GM21529 (cell line): ENCODE results near the gene PGA5.
"Not testable (repeated sequence)": the region's sequence is repeated elsewhere in the genome, so short reads cannot be mapped to it uniquely, and the experiment has no call there.

ENCODE experiments used
- ATAC-seq: cut with Tn5 transposase; IDR thresholded peaks from one replicate; pipeline ENCODE4 v1.9.1; 2021; ENCODE audit not compliant: unreplicated experiment

The PGA5 gene

GRCh38 chr11:61240875-61241274 is at the start of gene PGA5:
TSS of gene PGA5 (plus strand) at chr11:61241175. CDS start at chr11:61241227, 52 bp downstream.
- not testable (repeated sequence) for ATAC-seq

- no peak for ATAC-seq
Observed at GRCh38 chr11:61193596-61193995, 47.4 kb upstream of the PGA5 start.

- ATAC-seq = no peak
Observed at GRCh38 chr11:61194169-61194671, 46.8 kb upstream of the PGA5 start.

GRCh38 chr11:61194981-61195695 is 45.8 kb upstream of the PGA5 start:
- ATAC-seq = no peak

- no peak for ATAC-seq
Observed at GRCh38 chr11:61195719-61196118, 45.3 kb upstream of the PGA5 start.

GRCh38 chr11:61198361-61198760 is 42.6 kb upstream of the PGA5 start:
- no peak for ATAC-seq

- ATAC-seq = no peak
Observed at GRCh38 chr11:61198948-61199523, 41.9 kb upstream of the PGA5 start.

GRCh38 chr11:61201476-61201875 is 39.5 kb upstream of the PGA5 start:
- no peak for ATAC-seq

- ATAC-seq = not testable (repeated sequence)
Observed at GRCh38 chr11:61202950-61203746, 37.8 kb upstream of the PGA5 start, which contains the start of gene PGA3. TSS of gene PGA3 (plus strand) at chr11:61203515. CDS start at chr11:61203565, 50 bp downstream.

- not testable (repeated sequence) for ATAC-seq
Observed at GRCh38 chr11:61203873-61204272, 37.1 kb upstream of the PGA5 start.

GRCh38 chr11:61204502-61205059 is 36.4 kb upstream of the PGA5 start:
- not testable (repeated sequence) for ATAC-seq

GRCh38 chr11:61207636-61208310 is 33.2 kb upstream of the PGA5 start:
- ATAC-seq = not testable (repeated sequence)

GRCh38 chr11:61210629-61211028 is 30.3 kb upstream of the PGA5 start:
- not testable (repeated sequence) for ATAC-seq

- not testable (repeated sequence) for ATAC-seq
Observed at GRCh38 chr11:61211327-61211952, 29.5 kb upstream of the PGA5 start.

- not testable (repeated sequence) for ATAC-seq
Observed at GRCh38 chr11:61212202-61212601, 28.8 kb upstream of the PGA5 start.

GRCh38 chr11:61213711-61214324 is 27.2 kb upstream of the PGA5 start:
- ATAC-seq = not testable (repeated sequence)

- not testable (repeated sequence) for ATAC-seq
Observed at GRCh38 chr11:61218306-61218705, 22.7 kb upstream of the PGA5 start.

- ATAC-seq = not testable (repeated sequence)
Observed at GRCh38 chr11:61219016-61219415, 22.0 kb upstream of the PGA5 start.

- not testable (repeated sequence) for ATAC-seq
Observed at GRCh38 chr11:61222047-61222446, 18.9 kb upstream of the PGA5 start, which contains the start of gene PGA4. TSS of gene PGA4 (plus strand) at chr11:61222347. CDS start at chr11:61222401, 54 bp downstream.
